Measurements from ENCODE around the gene EYA2.

The EYA2 gene

DNA sequence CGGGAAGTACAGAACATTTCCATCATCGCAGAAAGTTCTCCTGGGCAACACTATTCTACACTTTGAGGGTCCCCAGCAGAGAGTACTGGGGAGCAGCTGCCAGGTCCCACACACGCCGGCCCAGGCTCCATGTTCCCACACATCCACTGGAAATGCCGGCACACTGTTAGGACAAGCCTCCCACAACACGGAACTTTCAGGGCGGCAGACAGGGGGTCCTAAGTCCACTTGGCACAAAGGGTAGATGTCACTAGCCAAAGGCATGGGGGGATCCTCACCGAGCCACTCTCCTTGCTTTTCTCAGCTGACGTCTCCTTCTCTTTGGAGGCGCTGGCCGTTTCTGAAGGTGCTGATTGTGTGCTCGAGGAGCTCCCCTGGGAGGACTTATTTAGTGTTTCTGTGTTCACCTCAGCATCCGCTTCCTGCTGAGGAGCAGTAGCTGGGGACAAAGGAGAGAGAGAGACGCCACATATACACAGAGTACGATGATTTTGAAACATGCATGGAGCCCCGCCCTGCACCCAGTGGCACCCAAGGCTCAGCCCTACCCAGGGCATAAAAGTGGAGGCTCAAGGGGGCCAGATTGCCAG, 326.5 kb downstream of the EYA2 start:
- TF ChIP-seq, protein P1, sequence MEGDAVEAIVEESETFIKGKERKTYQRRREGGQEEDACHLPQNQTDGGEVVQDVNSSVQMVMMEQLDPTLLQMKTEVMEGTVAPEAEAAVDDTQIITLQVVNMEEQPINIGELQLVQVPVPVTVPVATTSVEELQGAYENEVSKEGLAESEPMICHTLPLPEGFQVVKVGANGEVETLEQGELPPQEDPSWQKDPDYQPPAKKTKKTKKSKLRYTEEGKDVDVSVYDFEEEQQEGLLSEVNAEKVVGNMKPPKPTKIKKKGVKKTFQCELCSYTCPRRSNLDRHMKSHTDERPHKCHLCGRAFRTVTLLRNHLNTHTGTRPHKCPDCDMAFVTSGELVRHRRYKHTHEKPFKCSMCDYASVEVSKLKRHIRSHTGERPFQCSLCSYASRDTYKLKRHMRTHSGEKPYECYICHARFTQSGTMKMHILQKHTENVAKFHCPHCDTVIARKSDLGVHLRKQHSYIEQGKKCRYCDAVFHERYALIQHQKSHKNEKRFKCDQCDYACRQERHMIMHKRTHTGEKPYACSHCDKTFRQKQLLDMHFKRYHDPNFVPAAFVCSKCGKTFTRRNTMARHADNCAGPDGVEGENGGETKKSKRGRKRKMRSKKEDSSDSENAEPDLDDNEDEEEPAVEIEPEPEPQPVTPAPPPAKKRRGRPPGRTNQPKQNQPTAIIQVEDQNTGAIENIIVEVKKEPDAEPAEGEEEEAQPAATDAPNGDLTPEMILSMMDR (IDR thresholded peaks at IDR 0.05; ENCODE audit: insufficient read depth, low read depth, low read length, missing control alignments) = no peak
- peak; percentile 77 for DNase-seq (ENCODE audit: low read depth)
- H3K4me3 ChIP-seq (ENCODE audit: low read depth, low read length) = no peak overlapping the region

DNA sequence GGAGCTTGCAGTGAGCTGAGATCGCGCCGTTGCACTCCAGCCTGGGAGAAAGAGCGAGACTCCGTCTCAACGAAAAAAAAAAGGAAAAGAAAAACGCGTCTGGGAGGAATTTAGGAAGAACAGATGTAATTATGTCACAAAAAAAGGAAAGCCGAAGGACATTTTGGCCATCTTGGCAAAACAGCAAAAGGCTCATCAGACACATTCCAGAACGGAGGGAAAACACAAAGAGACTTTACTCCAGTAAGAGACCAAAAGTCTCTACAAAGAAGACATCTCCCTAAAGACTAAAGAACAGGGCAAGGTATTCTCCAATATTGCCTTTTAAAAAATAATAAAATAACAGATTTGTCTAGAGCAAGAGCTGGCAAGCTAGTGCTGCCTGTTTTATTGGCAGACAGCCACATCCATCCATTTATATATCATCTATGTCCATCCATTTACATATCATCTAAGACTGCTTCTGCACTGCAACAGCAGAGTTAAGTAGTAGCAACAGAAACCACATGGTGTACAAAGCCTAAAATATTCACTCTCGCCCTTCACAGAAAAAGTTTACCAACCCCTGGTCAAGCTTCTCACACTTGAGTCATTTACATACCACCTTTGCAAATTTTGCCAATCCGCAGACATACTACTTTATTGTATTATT, 328.0 kb downstream of the EYA2 start:
- no peak for DNase-seq (ENCODE audit: low read depth)
- TF ChIP-seq, protein P1 (IDR thresholded peaks at IDR 0.05; ENCODE audit: insufficient read depth, low read depth, low read length, missing control alignments) = no peak
- no peak overlapping the region for H3K4me3 ChIP-seq (ENCODE audit: low read depth, low read length)

DNA sequence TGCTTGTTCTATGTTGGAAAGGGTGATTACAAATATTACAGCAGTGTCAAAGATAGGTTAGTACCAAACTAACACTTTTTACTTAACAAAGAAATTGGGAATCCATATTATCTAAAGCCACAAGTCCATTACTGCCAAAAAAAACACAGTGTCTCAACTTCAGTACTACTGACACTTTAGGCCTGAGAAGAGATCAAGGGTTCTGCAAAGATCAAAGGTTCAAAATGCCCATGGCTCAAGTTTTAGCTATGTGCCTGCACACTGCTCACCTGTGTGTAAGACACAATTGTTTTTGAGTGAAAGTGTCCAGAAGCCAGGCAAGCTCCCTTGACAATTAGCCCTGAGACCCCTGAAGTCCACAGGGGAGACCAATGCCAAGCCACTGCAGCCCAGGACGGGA, 329.3 kb downstream of the EYA2 start:
- TF ChIP-seq, protein P1 (IDR thresholded peaks at IDR 0.05; ENCODE audit: insufficient read depth, low read depth, low read length, missing control alignments) = no peak
- no peak for DNase-seq (ENCODE audit: low read depth)
- H3K4me3 ChIP-seq (ENCODE audit: low read depth, low read length) = no peak overlapping the region

- DNase-seq (ENCODE audit: low read depth) = no peak
- H3K4me3 ChIP-seq (ENCODE audit: low read depth, low read length) = no peak overlapping the region
- TF ChIP-seq, protein P1 (IDR thresholded peaks at IDR 0.05; ENCODE audit: insufficient read depth, low read depth, low read length, missing control alignments) = no peak
These were observed 329.7 kb downstream of the EYA2 start for GRCh38 chr20:47224300-47224791.

DNA sequence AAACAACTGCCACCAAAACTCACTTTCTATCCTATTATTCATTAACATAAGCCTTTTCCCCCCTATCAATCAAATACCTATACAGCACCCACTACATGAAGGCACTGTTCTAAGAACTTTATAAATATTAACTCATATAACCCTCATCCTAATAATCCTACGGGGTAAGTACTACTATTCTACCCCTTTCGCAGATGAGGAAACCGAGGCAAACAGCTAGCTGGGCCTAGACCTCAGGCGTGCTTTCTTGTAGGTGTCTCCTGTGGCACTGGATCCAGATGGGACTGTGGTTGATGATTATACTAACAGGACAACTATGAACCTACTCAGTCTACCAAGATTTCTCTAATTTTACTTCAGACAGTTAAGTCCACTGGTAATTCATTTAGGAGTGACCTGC, 330.2 kb downstream of the EYA2 start:
- no peak for DNase-seq (ENCODE audit: low read depth)

GRCh38 chr20:47225458-47225857, 330.8 kb downstream of the EYA2 start:
- no peak overlapping the region for H3K4me3 ChIP-seq (ENCODE audit: low read depth, low read length)
- TF ChIP-seq, protein P1 (IDR thresholded peaks at IDR 0.05; ENCODE audit: insufficient read depth, low read depth, low read length, missing control alignments) = no peak
- DNase-seq (ENCODE audit: low read depth) = no peak

More for the DNA sequence above, 330.2 kb downstream of the EYA2 start:
- H3K4me3 ChIP-seq (ENCODE audit: low read depth, low read length) = no peak overlapping the region
- TF ChIP-seq, protein P1 (IDR thresholded peaks at IDR 0.05; ENCODE audit: insufficient read depth, low read depth, low read length, missing control alignments) = no peak
